GM15510 (cell line): ENCODE results near the gene ADGRA1.

Source experiments
- POLR2A ChIP-seq: IDR thresholded peaks from 3 replicates; pipeline ENCODE4 v1.6.1; 2011; ENCODE audit warnings: borderline replicate concordance; ENCODE audit not compliant: insufficient read length; ENCODE audit errors: extremely low read depth

ADGRA1 gene

GRCh38 chr10:133131053-133131452 is 43.3 kb downstream of the ADGRA1 start:
- no peak for TF ChIP-seq POLR2A

GRCh38 chr10:133131734-133132472 is 44.2 kb downstream of the ADGRA1 start:
- no peak for TF ChIP-seq POLR2A

- TF ChIP-seq POLR2A = no peak
These were observed 45.0 kb downstream of the ADGRA1 start for GRCh38 chr10:133132473-133133291.

- no peak for TF ChIP-seq POLR2A
These were observed 45.9 kb downstream of the ADGRA1 start for GRCh38 chr10:133133471-133134231.

GRCh38 chr10:133134411-133135115 is 46.8 kb downstream of the ADGRA1 start:
- TF ChIP-seq POLR2A = no peak

GRCh38 chr10:133135116-133135465 is 47.4 kb downstream of the ADGRA1 start:
- no peak for TF ChIP-seq POLR2A

GRCh38 chr10:133139551-133140065 is 51.9 kb downstream of the ADGRA1 start:
- no peak for TF ChIP-seq POLR2A

- TF ChIP-seq POLR2A = no peak
These were observed 52.9 kb downstream of the ADGRA1 start for GRCh38 chr10:133140417-133141143.

- no peak for TF ChIP-seq POLR2A
These were observed 53.6 kb downstream of the ADGRA1 start for GRCh38 chr10:133141144-133141957.

GRCh38 chr10:133141958-133142340 is 54.2 kb downstream of the ADGRA1 start:
- no peak for TF ChIP-seq POLR2A

GRCh38 chr10:133142523-133143199 is 54.9 kb downstream of the ADGRA1 start:
- TF ChIP-seq POLR2A = no peak

GRCh38 chr10:133143200-133143533 is 55.4 kb downstream of the ADGRA1 start:
- no peak for TF ChIP-seq POLR2A

- TF ChIP-seq POLR2A = no peak
These were observed 55.8 kb downstream of the ADGRA1 start for GRCh38 chr10:133143546-133143945.
